ENCODE data around the gene RREB1.

DNA sequence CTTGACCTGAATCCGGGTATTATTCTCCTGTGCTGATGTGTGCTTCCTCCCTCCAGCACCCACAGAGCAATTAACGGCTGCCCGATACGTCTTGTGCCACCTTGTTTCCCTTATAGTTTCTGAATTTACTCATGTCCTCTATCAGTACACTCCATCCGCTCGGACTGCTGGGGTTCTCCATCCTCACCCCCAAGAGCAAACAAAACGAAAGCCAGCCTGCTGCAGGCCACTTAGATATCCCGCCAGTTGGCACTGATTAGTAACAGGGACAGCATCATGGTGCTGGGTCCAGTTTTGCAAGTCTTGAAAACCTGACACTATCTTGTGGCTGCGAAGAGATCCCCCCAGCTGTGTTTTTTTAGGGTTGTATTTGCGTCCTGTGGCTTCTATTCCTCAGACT is 133.4 kb downstream of the RREB1 start:
- TF ChIP-seq, protein P1, sequence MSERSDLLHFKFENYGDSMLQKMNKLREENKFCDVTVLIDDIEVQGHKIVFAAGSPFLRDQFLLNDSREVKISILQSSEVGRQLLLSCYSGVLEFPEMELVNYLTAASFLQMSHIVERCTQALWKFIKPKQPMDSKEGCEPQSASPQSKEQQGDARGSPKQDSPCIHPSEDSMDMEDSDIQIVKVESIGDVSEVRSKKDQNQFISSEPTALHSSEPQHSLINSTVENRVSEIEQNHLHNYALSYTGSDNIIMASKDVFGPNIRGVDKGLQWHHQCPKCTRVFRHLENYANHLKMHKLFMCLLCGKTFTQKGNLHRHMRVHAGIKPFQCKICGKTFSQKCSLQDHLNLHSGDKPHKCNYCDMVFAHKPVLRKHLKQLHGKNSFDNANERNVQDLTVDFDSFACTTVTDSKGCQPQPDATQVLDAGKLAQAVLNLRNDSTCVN (tag by site-specific recombination; optimal IDR thresholded peaks at IDR 0.05), result no peak
- TF ChIP-seq FEZF1 (tag by site-specific recombination; IDR thresholded peaks at IDR 0.05) (no peak), ZNF830 (tag by site-specific recombination; IDR thresholded peaks at IDR 0.05; ENCODE audit: low read depth) (no peak), ZNF175 (tag by site-specific recombination; IDR thresholded peaks at IDR 0.05) (no peak), ZNF202 (tag by site-specific recombination; IDR thresholded peaks at IDR 0.05; ENCODE audit: borderline replicate concordance) (no peak), ZBTB17 (tag by site-specific recombination; IDR thresholded peaks at IDR 0.05) (no peak), ZFP3 (tag by site-specific recombination; IDR thresholded peaks at IDR 0.05; ENCODE audit: low read depth) (no peak), ZFP37 (tag by site-specific recombination; IDR thresholded peaks at IDR 0.05) (no peak), ZNF610 (tag by site-specific recombination; IDR thresholded peaks at IDR 0.05; ENCODE audit: borderline replicate concordance) (no peak), ZNF707 (tag by site-specific recombination; IDR thresholded peaks at IDR 0.05) (no peak), ZBTB21 (tag by site-specific recombination; IDR thresholded peaks at IDR 0.05) (no peak)
- TF ChIP-seq, protein P2, sequence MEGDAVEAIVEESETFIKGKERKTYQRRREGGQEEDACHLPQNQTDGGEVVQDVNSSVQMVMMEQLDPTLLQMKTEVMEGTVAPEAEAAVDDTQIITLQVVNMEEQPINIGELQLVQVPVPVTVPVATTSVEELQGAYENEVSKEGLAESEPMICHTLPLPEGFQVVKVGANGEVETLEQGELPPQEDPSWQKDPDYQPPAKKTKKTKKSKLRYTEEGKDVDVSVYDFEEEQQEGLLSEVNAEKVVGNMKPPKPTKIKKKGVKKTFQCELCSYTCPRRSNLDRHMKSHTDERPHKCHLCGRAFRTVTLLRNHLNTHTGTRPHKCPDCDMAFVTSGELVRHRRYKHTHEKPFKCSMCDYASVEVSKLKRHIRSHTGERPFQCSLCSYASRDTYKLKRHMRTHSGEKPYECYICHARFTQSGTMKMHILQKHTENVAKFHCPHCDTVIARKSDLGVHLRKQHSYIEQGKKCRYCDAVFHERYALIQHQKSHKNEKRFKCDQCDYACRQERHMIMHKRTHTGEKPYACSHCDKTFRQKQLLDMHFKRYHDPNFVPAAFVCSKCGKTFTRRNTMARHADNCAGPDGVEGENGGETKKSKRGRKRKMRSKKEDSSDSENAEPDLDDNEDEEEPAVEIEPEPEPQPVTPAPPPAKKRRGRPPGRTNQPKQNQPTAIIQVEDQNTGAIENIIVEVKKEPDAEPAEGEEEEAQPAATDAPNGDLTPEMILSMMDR (tag by site-specific recombination; IDR thresholded peaks at IDR 0.05), result no peak
- TF ChIP-seq, protein P3, sequence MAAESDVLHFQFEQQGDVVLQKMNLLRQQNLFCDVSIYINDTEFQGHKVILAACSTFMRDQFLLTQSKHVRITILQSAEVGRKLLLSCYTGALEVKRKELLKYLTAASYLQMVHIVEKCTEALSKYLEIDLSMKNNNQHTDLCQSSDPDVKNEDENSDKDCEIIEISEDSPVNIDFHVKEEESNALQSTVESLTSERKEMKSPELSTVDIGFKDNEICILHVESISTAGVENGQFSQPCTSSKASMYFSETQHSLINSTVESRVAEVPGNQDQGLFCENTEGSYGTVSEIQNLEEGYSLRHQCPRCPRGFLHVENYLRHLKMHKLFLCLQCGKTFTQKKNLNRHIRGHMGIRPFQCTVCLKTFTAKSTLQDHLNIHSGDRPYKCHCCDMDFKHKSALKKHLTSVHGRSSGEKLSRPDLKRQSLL (tag by site-specific recombination; IDR thresholded peaks at IDR 0.05), result no peak
